ENCODE data around the gene TMPRSS11E.
"Not testable (repeated sequence)": the region's sequence is repeated elsewhere in the genome, so short reads cannot be mapped to it uniquely, and the experiment has no call there.

TMPRSS11E gene

GRCh38 chr4:68447201-68447600 lies at the start of gene TMPRSS11E:
Gene TMPRSS11E, plus strand, starts transcription at chr4:68447463. Its CDS starts 50 bp downstream, at chr4:68447513.
- H3K27ac ChIP-seq: peak within 1 kb of the TSS; percentile 41
- no peak for DNase-seq (ENCODE audit: low read depth, low spot score)

GRCh38 chr4:68399306-68399705 lies 48.0 kb upstream of the TMPRSS11E start:
- no peak for DNase-seq (ENCODE audit: low read depth, low spot score)
- H3K27ac ChIP-seq: no peak overlapping the region

- no peak overlapping the region for H3K27ac ChIP-seq
- no peak for DNase-seq (ENCODE audit: low read depth, low spot score)
These were observed 46.0 kb upstream of the TMPRSS11E start for GRCh38 chr4:68401231-68401630.

GRCh38 chr4:68404153-68404552 lies 43.1 kb upstream of the TMPRSS11E start:
- no peak overlapping the region for H3K27ac ChIP-seq
- no peak for DNase-seq (ENCODE audit: low read depth, low spot score)

GRCh38 chr4:68405718-68406478 lies 41.4 kb upstream of the TMPRSS11E start:
- DNase-seq (ENCODE audit: low read depth, low spot score); H3K27ac ChIP-seq: not testable (repeated sequence)

- DNase-seq (ENCODE audit: low read depth, low spot score): no peak
- no peak overlapping the region for H3K27ac ChIP-seq
These were observed 40.8 kb upstream of the TMPRSS11E start for GRCh38 chr4:68406479-68406859.

- DNase-seq (ENCODE audit: low read depth, low spot score); H3K27ac ChIP-seq: not testable (repeated sequence)
These were observed 40.0 kb upstream of the TMPRSS11E start for GRCh38 chr4:68407015-68407867.

- no peak for DNase-seq (ENCODE audit: low read depth, low spot score)
- no peak overlapping the region for H3K27ac ChIP-seq
These were observed 39.4 kb upstream of the TMPRSS11E start for GRCh38 chr4:68407868-68408190.

- no peak for DNase-seq (ENCODE audit: low read depth, low spot score)
- no peak overlapping the region for H3K27ac ChIP-seq
These were observed 37.1 kb upstream of the TMPRSS11E start for GRCh38 chr4:68410149-68410548.

- H3K27ac ChIP-seq: no peak overlapping the region
- DNase-seq (ENCODE audit: low read depth, low spot score): no peak
These were observed 36.6 kb upstream of the TMPRSS11E start for GRCh38 chr4:68410643-68411042.

GRCh38 chr4:68412031-68412430 lies 35.2 kb upstream of the TMPRSS11E start:
- H3K27ac ChIP-seq: peak overlapping the region; percentile 29
- DNase-seq (ENCODE audit: low read depth, low spot score): not testable (repeated sequence)

- peak overlapping the region; percentile 59 for H3K27ac ChIP-seq
- peak; percentile 45 for DNase-seq (ENCODE audit: low read depth, low spot score)
These were observed 30.7 kb upstream of the TMPRSS11E start for GRCh38 chr4:68416591-68416990.

- DNase-seq (ENCODE audit: low read depth, low spot score): no peak
- H3K27ac ChIP-seq: no peak overlapping the region
These were observed 20.7 kb upstream of the TMPRSS11E start for GRCh38 chr4:68426516-68426915.

GRCh38 chr4:68430337-68430736 lies 16.9 kb upstream of the TMPRSS11E start:
- no peak overlapping the region for H3K27ac ChIP-seq
- no peak for DNase-seq (ENCODE audit: low read depth, low spot score)

- DNase-seq (ENCODE audit: low read depth, low spot score): no peak
- no peak overlapping the region for H3K27ac ChIP-seq
These were observed 14.9 kb upstream of the TMPRSS11E start for GRCh38 chr4:68432320-68432719.

- H3K27ac ChIP-seq: peak overlapping the region; percentile 37
- no peak for DNase-seq (ENCODE audit: low read depth, low spot score)
These were observed 13.7 kb upstream of the TMPRSS11E start for GRCh38 chr4:68433582-68433981.

GRCh38 chr4:68434277-68434676 lies 13.0 kb upstream of the TMPRSS11E start:
- H3K27ac ChIP-seq: peak overlapping the region; percentile 37
- no peak for DNase-seq (ENCODE audit: low read depth, low spot score)

- DNase-seq (ENCODE audit: low read depth, low spot score): no peak
- no peak overlapping the region for H3K27ac ChIP-seq
These were observed 12.4 kb upstream of the TMPRSS11E start for GRCh38 chr4:68434836-68435235.

GRCh38 chr4:68445111-68445510 lies 2.2 kb upstream of the TMPRSS11E start:
- DNase-seq (ENCODE audit: low read depth, low spot score): no peak
- H3K27ac ChIP-seq: no peak overlapping the region

GRCh38 chr4:68451246-68452211 lies 4.3 kb downstream of the TMPRSS11E start:
- H3K27ac ChIP-seq: peak overlapping the region; percentile 67
- DNase-seq (ENCODE audit: low read depth, low spot score): peak; percentile 49
